Neural cell (in vitro differentiated cells): ENCODE data around the gene CCDC33. TPM values are rescaled to one million over a fixed set of nuclear protein-coding genes. Genes with fewer than 3 reads are reported as not detected.

Experiments
- H2AFZ ChIP-seq: fragments of 200-600, 300-800 bp; sonication (generic), shearing (Covaris generic); 2 replicates; pipeline ENCODE4 v1.6.0; 2014; ENCODE audit warnings: low read depth, mild to moderate bottlenecking, antibody characterized with exemption, low read length, moderate library complexity
- H3F3A ChIP-seq: fragments of 200-600 bp; shearing (Covaris generic); 2 replicates; pipeline ENCODE4 v1.6.1; 2016; ENCODE audit warnings: mild to moderate bottlenecking, moderate library complexity, mixed read lengths, antibody characterized with exemption, low read length; ENCODE audit not compliant: insufficient read depth, poor library complexity, severe bottlenecking
- H3K27ac ChIP-seq: fragments of 200-600, 300-800 bp; sonication (generic), shearing (Covaris generic); 2 replicates; pipeline ENCODE4 v1.5.1; 2014; ENCODE audit warnings: mild to moderate bottlenecking, low read length, moderate library complexity
- H3K27me3 ChIP-seq: fragments of 300-800, 200-600 bp; sonication (generic), shearing (Covaris generic); 2 replicates; pipeline ENCODE4 v1.6.0; 2014; ENCODE audit warnings: mild to moderate bottlenecking, low read depth, low read length, moderate library complexity; ENCODE audit not compliant: insufficient read depth
- H3K36me3 ChIP-seq: fragments of 300-800, 200-600 bp; sonication (generic), shearing (Covaris generic); 2 replicates; pipeline ENCODE4 v1.5.1; 2014; ENCODE audit warnings: mild to moderate bottlenecking, antibody characterized with exemption, low read length, moderate library complexity; ENCODE audit not compliant: insufficient read depth
- H3K4me2 ChIP-seq: fragments of 300-800, 200-600 bp; sonication (generic), shearing (Covaris generic); 2 replicates; pipeline ENCODE4 v1.6.0; 2014; ENCODE audit warnings: mild to moderate bottlenecking, low read length
- H3K4me3 ChIP-seq: fragments of 300-800, 200-600 bp; sonication (generic), shearing (Covaris generic); 2 replicates; pipeline ENCODE4 v1.5.1; 2014; ENCODE audit warnings: mild to moderate bottlenecking, low read length, moderate library complexity
- H3K79me2 ChIP-seq: fragments of 200-600 bp; shearing (Covaris generic); replicated peaks from 2 replicates; pipeline ENCODE4 v1.6.0; 2014; ENCODE audit warnings: mild to moderate bottlenecking, low read length, moderate library complexity; ENCODE audit not compliant: insufficient read depth
- H3K9ac ChIP-seq: fragments of 300-800, 200-600 bp; sonication (generic), shearing (Covaris generic); 2 replicates; pipeline ENCODE4 v1.6.1; 2016; ENCODE audit warnings: mild to moderate bottlenecking, low read length, mixed read lengths
- H3K9me2 ChIP-seq: fragments of 200-600 bp; shearing (Covaris generic); 2 replicates; pipeline ENCODE4 v1.6.1; 2016; ENCODE audit warnings: mild to moderate bottlenecking, low read length, mixed read lengths; ENCODE audit not compliant: insufficient read depth
- H3K9me3 ChIP-seq: fragments of 200-600, 300-800 bp; sonication (generic), shearing (Covaris generic); 2 replicates; pipeline ENCODE4 v1.6.1; 2016; ENCODE audit warnings: mild to moderate bottlenecking, mixed run types, low read length, moderate library complexity, mixed read lengths
- H4K20me1 ChIP-seq: fragments of 200-600 bp; shearing (Covaris generic); 2 replicates; pipeline ENCODE4 v1.6.1; 2016; ENCODE audit warnings: mild to moderate bottlenecking, mixed run types; ENCODE audit not compliant: insufficient read depth
- EP300 ChIP-seq: fragments of 450-650 bp; conservative IDR thresholded peaks from 2 replicates; pipeline ENCODE4 v1.6.1; 2014; ENCODE audit warnings: antibody characterized with exemption, mild to moderate bottlenecking, moderate library complexity; ENCODE audit not compliant: poor library complexity, severe bottlenecking
- EZH2 ChIP-seq: fragments of 200-600, 300-800 bp; shearing (Covaris generic), sonication (generic); IDR thresholded peaks from 2 replicates; pipeline ENCODE4 v1.6.1; 2014; ENCODE audit warnings: antibody characterized with exemption, low read length, borderline replicate concordance, mild to moderate bottlenecking; ENCODE audit not compliant: insufficient read depth, poor library complexity, severe bottlenecking
- MXI1 ChIP-seq: fragments of 450-650 bp; conservative IDR thresholded peaks from 2 replicates; pipeline ENCODE4 v1.6.1; 2014; ENCODE audit warnings: antibody characterized with exemption, mild to moderate bottlenecking; ENCODE audit not compliant: poor library complexity, severe bottlenecking
- POLR2AphosphoS5 ChIP-seq: IDR thresholded peaks from 2 replicates; pipeline ENCODE4 v1.6.1; 2012
- RAD21 ChIP-seq: fragments of 450-650 bp; conservative IDR thresholded peaks from 2 replicates; pipeline ENCODE4 v1.6.1; 2014; ENCODE audit warnings: antibody characterized with exemption, mild to moderate bottlenecking, moderate library complexity
- SMC3 ChIP-seq: fragments of 450-650 bp; conservative IDR thresholded peaks from 2 replicates; pipeline ENCODE4 v1.6.1; 2014; ENCODE audit warnings: antibody characterized with exemption, mild to moderate bottlenecking, moderate library complexity; ENCODE audit not compliant: poor library complexity
- TAF1 ChIP-seq: IDR thresholded peaks from 2 replicates; pipeline ENCODE4 v1.6.1; 2012; ENCODE audit warnings: low read depth
- polyA plus RNA-seq: library from polyadenylated mRNA; depleted of rRNA; stranded (reverse); fragments of >200 nt; gene quantifications from 2 replicates; pipeline ENCODE4 v1.2.3, GENCODE V29; 2014
- TF ChIP-seq, protein P1 (sequence below): fragments of 450-650 bp; IDR thresholded peaks from 2 replicates; pipeline ENCODE4 v1.5.1; 2014; ENCODE audit warnings: antibody characterized with exemption, mild to moderate bottlenecking, moderate library complexity; ENCODE audit not compliant: poor library complexity, severe bottlenecking
- TF ChIP-seq, protein P2 (sequence below): IDR thresholded peaks from 2 replicates; pipeline ENCODE4 v1.6.1; 2012; ENCODE audit warnings: borderline replicate concordance

CCDC33 gene
- polyA plus RNA-seq, 1 donor from 2014 or later, result 1.4 TPM

DNA sequence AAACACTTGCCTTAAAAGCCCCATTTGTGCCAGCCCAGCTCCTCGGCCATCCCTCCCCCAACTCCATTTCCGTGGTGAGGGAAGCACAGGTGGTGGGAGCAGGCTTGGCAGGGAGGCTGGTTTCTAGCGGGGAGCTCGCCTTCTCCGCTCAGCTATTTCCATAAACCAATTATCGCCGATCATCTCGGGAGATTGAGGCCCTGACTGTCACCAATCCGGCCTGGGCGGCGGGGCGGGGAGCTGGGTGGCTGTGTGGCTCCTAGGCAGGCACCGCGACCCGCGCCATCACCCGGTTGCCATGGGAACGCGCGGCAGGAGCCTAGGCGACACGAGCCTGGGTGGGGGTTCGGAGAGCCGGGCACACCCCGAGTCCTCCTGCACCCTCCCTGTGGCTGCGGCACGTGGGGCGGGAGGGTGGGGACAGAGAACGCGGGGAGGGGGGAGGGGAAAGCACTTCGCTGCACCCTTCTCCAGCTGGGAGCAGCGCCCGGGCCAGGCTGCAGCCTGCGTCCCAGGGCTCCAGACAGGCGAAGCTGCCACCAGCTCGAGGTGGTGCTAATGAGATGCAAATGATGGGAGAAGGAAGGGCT lies 9.3 kb downstream of the CCDC33 start:
- no peaks in the 10 kb centered on the region for H3K79me2 ChIP-seq
- no peaks in the 10 kb centered on the region for H3K9me2 ChIP-seq
- no peaks in the 10 kb centered on the region for H4K20me1 ChIP-seq
- H3K9me3 ChIP-seq, result no peaks in the 10 kb centered on the region
- no peaks in the 10 kb centered on the region for H3K36me3 ChIP-seq
- peak overlapping the region; percentile 95 for H3K27ac ChIP-seq
- H3K4me2 ChIP-seq, result peak overlapping the region; percentile 68
- no peaks in the 10 kb centered on the region for H3K27me3 ChIP-seq
- peak overlapping the region; percentile 56 for H3K4me3 ChIP-seq
- TF ChIP-seq EP300 (peak; percentile 90), MXI1 (peak; percentile 48), TAF1 (no peak), SMC3 (peak; percentile 58), POLR2AphosphoS5 (peak; percentile 77), RAD21 (peak; percentile 57), EZH2 (no peak)
- TF ChIP-seq, protein P1, sequence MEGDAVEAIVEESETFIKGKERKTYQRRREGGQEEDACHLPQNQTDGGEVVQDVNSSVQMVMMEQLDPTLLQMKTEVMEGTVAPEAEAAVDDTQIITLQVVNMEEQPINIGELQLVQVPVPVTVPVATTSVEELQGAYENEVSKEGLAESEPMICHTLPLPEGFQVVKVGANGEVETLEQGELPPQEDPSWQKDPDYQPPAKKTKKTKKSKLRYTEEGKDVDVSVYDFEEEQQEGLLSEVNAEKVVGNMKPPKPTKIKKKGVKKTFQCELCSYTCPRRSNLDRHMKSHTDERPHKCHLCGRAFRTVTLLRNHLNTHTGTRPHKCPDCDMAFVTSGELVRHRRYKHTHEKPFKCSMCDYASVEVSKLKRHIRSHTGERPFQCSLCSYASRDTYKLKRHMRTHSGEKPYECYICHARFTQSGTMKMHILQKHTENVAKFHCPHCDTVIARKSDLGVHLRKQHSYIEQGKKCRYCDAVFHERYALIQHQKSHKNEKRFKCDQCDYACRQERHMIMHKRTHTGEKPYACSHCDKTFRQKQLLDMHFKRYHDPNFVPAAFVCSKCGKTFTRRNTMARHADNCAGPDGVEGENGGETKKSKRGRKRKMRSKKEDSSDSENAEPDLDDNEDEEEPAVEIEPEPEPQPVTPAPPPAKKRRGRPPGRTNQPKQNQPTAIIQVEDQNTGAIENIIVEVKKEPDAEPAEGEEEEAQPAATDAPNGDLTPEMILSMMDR, result no peak
- TF ChIP-seq, protein P2, sequence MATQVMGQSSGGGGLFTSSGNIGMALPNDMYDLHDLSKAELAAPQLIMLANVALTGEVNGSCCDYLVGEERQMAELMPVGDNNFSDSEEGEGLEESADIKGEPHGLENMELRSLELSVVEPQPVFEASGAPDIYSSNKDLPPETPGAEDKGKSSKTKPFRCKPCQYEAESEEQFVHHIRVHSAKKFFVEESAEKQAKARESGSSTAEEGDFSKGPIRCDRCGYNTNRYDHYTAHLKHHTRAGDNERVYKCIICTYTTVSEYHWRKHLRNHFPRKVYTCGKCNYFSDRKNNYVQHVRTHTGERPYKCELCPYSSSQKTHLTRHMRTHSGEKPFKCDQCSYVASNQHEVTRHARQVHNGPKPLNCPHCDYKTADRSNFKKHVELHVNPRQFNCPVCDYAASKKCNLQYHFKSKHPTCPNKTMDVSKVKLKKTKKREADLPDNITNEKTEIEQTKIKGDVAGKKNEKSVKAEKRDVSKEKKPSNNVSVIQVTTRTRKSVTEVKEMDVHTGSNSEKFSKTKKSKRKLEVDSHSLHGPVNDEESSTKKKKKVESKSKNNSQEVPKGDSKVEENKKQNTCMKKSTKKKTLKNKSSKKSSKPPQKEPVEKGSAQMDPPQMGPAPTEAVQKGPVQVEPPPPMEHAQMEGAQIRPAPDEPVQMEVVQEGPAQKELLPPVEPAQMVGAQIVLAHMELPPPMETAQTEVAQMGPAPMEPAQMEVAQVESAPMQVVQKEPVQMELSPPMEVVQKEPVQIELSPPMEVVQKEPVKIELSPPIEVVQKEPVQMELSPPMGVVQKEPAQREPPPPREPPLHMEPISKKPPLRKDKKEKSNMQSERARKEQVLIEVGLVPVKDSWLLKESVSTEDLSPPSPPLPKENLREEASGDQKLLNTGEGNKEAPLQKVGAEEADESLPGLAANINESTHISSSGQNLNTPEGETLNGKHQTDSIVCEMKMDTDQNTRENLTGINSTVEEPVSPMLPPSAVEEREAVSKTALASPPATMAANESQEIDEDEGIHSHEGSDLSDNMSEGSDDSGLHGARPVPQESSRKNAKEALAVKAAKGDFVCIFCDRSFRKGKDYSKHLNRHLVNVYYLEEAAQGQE, result peak; percentile 6
- no peak overlapping the region for H2AFZ ChIP-seq
- H3F3A ChIP-seq, result peaks cover 21% of the 10 kb centered on the region
- H3K9ac ChIP-seq, result peak overlapping the region; percentile 66

DNA sequence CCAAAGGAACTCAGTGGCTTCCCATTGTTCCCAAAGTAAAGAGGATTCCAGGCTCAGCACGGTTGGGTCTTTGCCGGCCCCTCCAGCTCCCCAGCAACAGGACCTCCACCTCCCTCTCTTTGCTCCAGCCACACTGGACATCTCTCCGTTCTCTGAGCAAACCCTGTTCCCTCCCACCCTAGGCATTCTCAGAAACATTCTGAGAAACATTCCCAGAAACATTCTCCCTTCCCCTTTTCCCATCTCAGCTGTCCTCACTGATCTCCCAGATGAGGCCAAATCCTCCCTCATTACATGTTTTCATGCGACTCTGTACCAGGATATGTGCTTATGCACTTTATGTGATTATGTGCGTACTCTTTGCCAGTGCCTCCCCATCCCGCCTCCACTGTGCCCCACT lies 14.1 kb downstream of the CCDC33 start:
- no peak overlapping the region for H3K4me2 ChIP-seq

More for the DNA sequence above, 14.1 kb downstream of the CCDC33 start:
- peaks cover 8% of the 10 kb centered on the region for H3F3A ChIP-seq
- H3K9me2 ChIP-seq, result no peaks in the 10 kb centered on the region
- H3K4me3 ChIP-seq, result no peak overlapping the region
- H3K36me3 ChIP-seq, result no peaks in the 10 kb centered on the region
- H3K79me2 ChIP-seq, result no peaks in the 10 kb centered on the region
- peak overlapping the region; percentile 30 for H3K27ac ChIP-seq
- no peak overlapping the region for H2AFZ ChIP-seq
- H3K9ac ChIP-seq, result no peak overlapping the region
- H3K9me3 ChIP-seq, result no peaks in the 10 kb centered on the region
- H4K20me1 ChIP-seq, result no peaks in the 10 kb centered on the region
- TF ChIP-seq RAD21 (no peak), EZH2 (no peak), POLR2AphosphoS5 (no peak), SMC3 (no peak), EP300 (no peak), MXI1 (no peak), TAF1 (no peak)
- TF ChIP-seq, protein P2, result no peak
- TF ChIP-seq, protein P1, result no peak
- H3K27me3 ChIP-seq, result no peaks in the 10 kb centered on the region
